Measurements from ENCODE around the gene PCSK2.

The PCSK2 gene

DNA sequence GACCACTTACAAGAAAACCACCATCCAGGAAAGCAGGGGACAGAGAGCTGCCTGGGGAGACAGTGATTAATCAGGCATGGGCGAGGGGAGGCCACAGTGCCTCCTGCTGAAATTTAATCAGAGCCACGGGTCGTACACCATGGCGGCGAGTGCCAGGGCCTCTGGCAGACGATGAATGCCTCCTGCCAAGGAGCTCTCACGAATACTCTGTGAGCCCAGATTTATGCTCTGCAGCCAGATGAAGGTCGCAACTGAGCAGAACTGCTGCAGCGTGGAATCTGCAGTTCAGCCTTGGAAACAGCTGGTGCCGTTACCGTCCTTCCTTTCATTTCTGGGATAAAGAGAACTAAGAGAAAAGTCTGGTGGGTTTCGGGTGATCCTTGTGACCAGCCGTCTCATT lies 218.7 kb downstream of the PCSK2 start:
- no peak for DNase-seq (ENCODE audit: low read depth)

DNA sequence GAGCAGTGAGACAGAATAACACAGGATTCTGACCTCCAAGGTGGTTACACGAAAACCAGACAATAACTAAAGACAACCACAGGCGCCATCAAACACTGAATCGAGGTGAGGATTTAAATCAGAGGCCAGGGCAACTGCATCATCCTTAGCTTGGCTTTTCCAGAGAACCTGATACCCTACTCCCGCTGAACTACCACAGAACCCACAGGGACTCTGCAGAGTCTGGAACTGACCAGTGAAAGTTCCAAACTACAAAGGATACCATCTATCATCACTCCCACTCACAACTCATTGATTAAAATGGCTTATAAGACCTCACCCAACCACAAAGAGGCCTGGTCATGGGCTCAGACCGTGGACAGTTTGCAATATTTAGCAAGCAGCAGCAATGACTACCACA lies 219.3 kb downstream of the PCSK2 start:
- DNase-seq (ENCODE audit: low read depth) = no peak

DNA sequence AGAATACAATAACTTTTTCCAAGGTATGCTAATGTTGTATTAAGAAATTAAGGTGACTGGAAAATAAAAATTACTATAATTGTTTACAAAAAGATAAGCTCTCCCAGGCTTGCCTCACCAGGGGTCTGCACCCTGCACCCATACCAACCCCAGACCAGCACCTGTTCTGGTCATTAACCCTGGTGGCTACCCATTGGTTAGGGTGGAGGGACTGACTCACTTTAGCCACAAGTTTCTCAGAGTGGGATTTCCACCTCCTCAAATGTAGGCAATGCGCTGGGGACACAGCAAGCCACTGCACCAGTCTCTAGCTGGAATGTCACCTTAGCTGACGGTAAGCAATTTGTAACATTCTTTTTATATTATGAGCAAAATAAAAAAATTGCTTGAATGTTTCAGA lies 221.2 kb downstream of the PCSK2 start:
- no peak for DNase-seq (ENCODE audit: low read depth)

DNA sequence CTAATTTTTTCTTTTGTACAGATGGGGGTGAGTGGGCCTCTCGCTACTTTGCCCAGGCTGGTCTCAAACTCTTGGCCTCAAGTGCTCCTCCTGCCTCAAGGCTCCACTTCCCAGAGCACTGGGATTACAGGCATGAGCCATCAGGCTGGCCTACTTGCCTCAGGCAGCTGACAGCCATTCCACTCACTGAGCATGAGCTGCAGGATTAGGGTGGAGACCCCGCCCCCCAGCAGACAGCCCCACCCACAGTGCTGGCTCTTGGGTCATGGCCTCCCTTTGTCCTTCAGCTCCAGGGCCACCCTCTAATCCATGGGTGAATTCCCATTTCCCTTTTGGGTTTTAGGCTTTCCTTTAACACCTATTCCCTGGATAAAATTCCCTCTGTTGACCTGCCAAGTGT lies 222.2 kb downstream of the PCSK2 start:
- no peak for DNase-seq (ENCODE audit: low read depth)

- no peak for DNase-seq (ENCODE audit: low read depth)
Measured at GRCh38 chr20:17452441-17452840, 225.6 kb downstream of the PCSK2 start.

DNA sequence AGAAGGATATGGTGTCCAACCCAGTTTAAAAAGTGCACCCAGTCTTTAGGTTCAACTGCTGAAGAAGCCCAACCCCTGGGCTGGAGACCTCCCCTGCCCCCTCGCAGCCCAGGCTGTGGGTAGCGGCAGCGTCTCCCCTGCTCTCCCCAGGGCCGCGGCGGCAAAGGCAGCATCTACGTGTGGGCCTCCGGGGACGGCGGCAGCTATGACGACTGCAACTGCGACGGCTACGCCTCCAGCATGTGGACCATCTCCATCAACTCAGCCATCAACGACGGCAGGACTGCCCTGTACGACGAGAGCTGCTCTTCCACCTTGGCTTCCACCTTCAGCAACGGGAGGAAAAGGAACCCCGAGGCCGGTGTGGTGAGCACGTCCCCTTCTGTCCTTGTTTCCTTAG lies 226.8 kb downstream of the PCSK2 start:
- no peak for DNase-seq (ENCODE audit: low read depth)

DNA sequence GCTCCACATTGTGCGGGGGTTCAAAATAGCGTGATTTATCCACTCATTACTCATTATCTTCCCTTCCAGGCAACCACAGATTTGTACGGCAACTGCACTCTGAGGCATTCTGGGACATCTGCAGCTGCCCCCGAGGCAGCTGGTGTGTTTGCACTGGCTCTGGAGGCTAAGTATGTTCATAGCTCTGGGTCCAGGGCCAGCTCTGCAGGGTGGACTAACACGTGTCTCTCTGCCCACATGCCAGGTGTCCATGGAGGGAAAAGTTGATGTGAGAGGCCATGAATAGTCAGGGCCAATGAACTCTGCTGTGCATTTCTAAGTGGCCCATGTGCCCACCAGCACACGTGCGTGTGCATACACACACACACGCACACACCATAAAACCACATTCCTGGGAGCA lies 229.4 kb downstream of the PCSK2 start:
- no peak for DNase-seq (ENCODE audit: low read depth)

- no peak for DNase-seq (ENCODE audit: low read depth)
Measured at GRCh38 chr20:17457079-17457478, 230.2 kb downstream of the PCSK2 start.

GRCh38 chr20:17457588-17458190 lies 230.8 kb downstream of the PCSK2 start:
- no peak for DNase-seq (ENCODE audit: low read depth)

DNA sequence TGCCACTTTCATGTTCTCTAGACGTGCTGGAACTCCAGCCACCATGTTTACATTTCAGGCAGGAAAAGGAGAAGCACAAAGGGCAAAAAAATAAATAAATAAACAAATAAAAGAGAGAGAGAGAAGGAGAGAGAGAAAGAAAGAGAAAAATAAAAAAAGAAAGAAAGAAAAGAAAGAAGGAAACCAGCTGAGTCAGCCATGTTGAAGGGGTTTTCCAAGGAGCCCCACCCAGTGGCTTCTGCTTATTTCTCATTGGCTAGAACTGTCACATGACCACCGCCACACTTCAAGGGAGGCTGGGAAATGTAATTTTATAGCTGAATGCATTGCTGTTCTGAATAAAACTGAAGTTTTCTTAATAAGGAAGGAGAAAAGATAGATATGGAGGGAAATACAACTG lies 233.3 kb downstream of the PCSK2 start:
- DNase-seq (ENCODE audit: low read depth) = no peak

DNA sequence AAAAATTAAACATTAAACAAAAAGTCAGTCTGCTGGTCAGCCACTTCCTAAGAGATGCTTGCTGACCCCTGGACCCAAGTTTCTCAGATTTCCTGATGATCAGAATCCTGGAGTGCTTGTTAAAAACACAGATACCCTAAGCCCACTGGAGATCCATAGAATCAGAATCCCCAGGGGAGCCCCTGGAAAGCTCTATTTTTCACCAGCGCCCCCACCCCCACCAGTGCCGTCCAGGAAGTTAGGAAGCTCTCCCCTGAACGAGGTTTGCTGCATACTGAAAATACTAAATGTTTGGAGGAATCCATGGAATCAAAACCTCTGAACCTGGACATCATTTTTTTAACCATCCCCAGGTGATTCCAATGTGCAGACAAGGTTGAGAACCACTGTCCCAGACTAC lies 235.1 kb downstream of the PCSK2 start:
- no peak for DNase-seq (ENCODE audit: low read depth)

DNA sequence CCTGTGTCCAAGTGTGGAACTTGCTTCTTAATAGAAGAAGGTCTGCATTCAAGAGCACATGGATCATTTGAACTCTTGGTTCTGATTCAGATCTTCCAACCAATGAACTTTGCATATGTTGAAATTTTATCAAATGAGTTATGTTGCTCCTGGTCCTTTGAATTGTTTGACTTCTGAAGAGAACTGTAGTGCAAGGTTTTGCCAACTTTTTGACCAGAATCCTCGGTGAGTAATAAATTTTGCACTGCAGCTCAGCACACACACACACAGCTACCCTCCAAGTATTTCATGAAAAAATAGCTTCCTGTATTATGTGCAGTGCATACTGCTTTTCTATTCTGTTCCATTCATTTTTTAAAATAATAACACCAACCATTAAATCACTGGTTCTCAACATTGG lies 236.9 kb downstream of the PCSK2 start:
- DNase-seq (ENCODE audit: low read depth) = no peak

DNA sequence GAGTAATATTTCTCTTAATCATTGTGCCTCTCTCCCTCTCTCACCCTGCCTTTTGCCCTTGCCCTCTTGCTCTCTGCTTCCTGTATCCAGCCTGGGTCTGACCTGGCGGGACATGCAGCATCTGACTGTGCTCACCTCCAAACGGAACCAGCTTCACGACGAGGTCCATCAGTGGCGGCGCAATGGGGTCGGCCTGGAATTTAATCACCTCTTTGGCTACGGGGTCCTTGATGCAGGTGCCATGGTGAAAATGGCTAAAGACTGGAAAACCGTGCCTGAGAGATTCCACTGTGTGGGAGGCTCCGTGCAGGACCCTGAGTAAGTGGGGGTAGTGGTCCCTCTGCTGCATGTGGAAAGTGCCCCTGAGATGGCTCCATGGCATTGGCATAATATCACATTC lies 238.4 kb downstream of the PCSK2 start:
- no peak for DNase-seq (ENCODE audit: low read depth)

GRCh38 chr20:17466641-17467040 lies 239.8 kb downstream of the PCSK2 start:
- DNase-seq (ENCODE audit: low read depth) = no peak

GRCh38 chr20:17467120-17467655 lies 240.3 kb downstream of the PCSK2 start:
- no peak for DNase-seq (ENCODE audit: low read depth)

GRCh38 chr20:17468073-17468840 lies 241.4 kb downstream of the PCSK2 start:
- DNase-seq (ENCODE audit: low read depth) = no peak

DNA sequence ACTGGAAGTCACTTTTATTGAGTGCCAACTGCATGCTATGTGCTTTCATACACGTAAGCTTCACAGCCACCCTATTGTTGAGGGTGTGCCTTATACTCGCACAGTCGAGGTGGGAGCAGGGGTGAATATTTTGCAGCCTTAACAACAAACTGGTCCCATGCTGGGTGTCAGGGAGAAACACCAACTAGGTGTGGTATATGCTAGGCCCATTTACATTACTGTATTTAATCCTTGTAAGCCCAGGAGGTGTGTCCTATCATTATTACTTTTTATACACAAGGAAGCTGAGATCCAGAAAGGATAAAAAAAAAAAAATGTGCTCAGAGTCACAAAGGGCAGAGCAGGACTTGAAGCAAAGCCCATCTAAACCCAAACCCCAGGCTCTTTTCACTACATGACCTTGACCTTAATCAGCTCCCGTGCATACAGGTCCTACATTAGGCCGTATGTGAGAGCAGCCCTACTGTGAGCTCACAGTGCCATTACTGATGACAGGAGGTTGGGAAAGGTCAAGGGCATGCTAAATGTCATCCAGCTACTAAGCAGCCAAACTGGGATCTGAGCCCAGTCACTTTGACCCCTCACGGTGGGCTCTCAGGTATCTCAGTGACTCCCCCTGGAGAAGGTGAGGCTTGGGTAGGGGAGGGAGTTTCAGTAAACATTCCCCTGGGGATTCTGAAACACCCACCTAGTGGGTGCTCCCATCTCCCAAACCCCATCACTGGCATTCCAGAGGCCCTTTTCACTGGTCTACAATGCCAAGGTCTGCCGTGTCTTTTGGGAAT lies 242.6 kb downstream of the PCSK2 start:
- no peak for DNase-seq (ENCODE audit: low read depth)

GRCh38 chr20:17470521-17470920 lies 243.7 kb downstream of the PCSK2 start:
- DNase-seq (ENCODE audit: low read depth) = no peak

- DNase-seq (ENCODE audit: low read depth) = no peak
Measured at GRCh38 chr20:17470973-17471372, 244.1 kb downstream of the PCSK2 start.

- DNase-seq (ENCODE audit: low read depth) = no peak
Measured at GRCh38 chr20:17471606-17472187, 244.9 kb downstream of the PCSK2 start.

DNA sequence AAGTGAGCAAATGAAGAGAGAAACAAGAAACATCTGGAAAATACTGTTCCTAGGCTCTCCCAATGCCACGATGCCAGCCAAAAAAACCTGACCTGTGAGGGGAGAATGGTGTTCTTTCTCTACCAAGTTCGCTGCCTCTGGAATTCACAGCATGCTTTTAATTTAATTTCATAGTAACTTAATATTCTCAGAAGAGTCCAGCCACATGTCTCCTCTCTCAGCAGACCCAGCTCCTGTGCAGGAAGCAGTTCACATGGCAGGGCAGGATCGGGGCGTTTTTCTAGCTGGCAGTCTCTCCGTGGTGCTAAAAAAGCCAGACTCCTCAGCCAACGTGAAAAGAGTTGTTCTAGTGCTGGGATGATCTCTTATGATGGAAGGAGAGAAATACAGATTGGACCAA lies 246.8 kb downstream of the PCSK2 start:
- no peak for DNase-seq (ENCODE audit: low read depth)

DNA sequence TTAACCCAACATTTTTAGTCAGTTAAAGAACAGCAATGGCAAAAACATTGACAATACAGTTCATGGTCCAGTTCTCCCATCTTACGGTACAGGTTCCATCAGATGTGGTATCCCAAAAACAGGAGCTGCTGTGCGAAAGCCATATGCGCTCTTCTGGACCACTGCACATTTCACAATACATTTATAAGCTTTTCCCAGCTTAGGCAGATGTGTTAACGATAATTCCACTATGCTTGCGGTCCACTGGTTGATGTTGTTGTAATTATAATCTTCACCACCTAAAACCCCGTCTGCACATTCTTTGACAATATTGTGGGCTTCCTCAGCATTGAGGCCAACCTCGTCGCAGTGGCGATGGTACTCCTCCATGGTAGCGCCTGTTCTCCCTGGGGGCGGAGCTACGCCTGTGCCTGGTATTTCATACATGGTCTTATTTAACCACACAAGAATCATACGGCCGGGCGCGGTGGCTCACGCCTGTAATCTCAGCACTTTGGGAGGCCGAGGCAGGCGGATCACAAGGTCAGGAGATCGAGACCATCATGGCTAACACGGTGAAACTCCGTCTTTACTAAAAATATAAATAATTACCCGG lies 252.3 kb downstream of the PCSK2 start:
- no peak for DNase-seq (ENCODE audit: low read depth)

Measured in stimulated activated CD4-positive, alpha-beta T cell treated with anti-CD3 and anti-CD28 coated beads, Interleukin-2, amount 100 ng/mL, for 4 hours (primary cell).